Testis (tissue), 3 donors: Measurements from ENCODE around the gene SIN3B. TPM values are rescaled to one million over a fixed set of nuclear protein-coding genes. Genes with fewer than 3 reads are reported as not detected.

ENCODE experiments used
- DNase-seq: peaks from one replicate; pipeline ENCODE4 v3.0.0-alpha.2; 2019
- H3K27ac ChIP-seq, 2 donors: fragments of 200-600 bp; sonication (generic); one replicate each; pipeline ENCODE4 v1.5.1; 2019
- H3K27me3 ChIP-seq: fragments of 200-600 bp; sonication (generic); one replicate; pipeline ENCODE4 v1.5.1; 2019
- H3K36me3 ChIP-seq: fragments of 200-600 bp; sonication (generic); one replicate; pipeline ENCODE4 v1.5.1; 2017; ENCODE audit warnings: low read depth; ENCODE audit errors: missing control alignments
- H3K4me1 ChIP-seq: fragments of 200-600 bp; sonication (generic); one replicate; pipeline ENCODE4 v1.5.1; 2019
- H3K4me3 ChIP-seq, 2 donors: fragments of 200-600 bp; sonication (generic); one replicate each; pipeline ENCODE4 v1.5.1; 2017 to 2019
- H3K9me3 ChIP-seq: fragments of 200-600 bp; sonication (generic); one replicate; pipeline ENCODE4 v1.5.1; 2017
- POLR2A ChIP-seq: fragments of 450-650 bp; IDR thresholded peaks from one replicate; pipeline ENCODE4 v1.6.1; 2017; ENCODE audit warnings: antibody characterized with exemption, mild to moderate bottlenecking, moderate library complexity
- WGBS, 2 donors: methylation state at CpG; one replicate each; pipeline ENCODE4 v1.1.5; 2018; 5-methylcytosine and 5-hydroxymethylcytosine counted together
- intact Hi-C: fragments of 100-400 bp; cut with DNase I; formaldehyde crosslinking; loops from one replicate; pipeline ENCODE4 v1.15.1; 2023; ENCODE audit warnings: low total_unique reads
- polyA plus RNA-seq: library from polyadenylated mRNA; stranded (reverse); fragments of 350-450 nt; fragmentation: Illumina TruSeq; extraction: RNeasy Lipid Tissue Mini Kit (QIAGEN cat#74804); gene quantifications from one replicate; pipeline ENCODE4 v1.2.3, GENCODE V29; 2014; ENCODE audit warnings: low read depth, low replicate concordance; ENCODE audit not compliant: insufficient read depth
- total RNA-seq, 2 donors: library from RNA; depleted of rRNA; stranded (reverse); fragments of >200 nt; gene quantifications; one replicate each; pipeline ENCODE4 v1.2.3, GENCODE V29; 2016
- TF ChIP-seq, protein P1 (sequence below), 3 experiments: fragments of 450-650 bp in 2 of 3; fragments of 200-600 bp in 1 of 3; sonication (generic) in 1 of 3; IDR thresholded peaks; one replicate each; pipeline ENCODE4 v1.5.1; 2016 to 2019; ENCODE audit warnings: antibody characterized with exemption in 3 of 3, mild to moderate bottlenecking in 2 of 3, moderate library complexity in 1 of 3

Gene SIN3B
- total and polyA plus RNA-seq, 3 donors from 2014 or later: 70.6 to 283 (median 231) TPM

DNA sequence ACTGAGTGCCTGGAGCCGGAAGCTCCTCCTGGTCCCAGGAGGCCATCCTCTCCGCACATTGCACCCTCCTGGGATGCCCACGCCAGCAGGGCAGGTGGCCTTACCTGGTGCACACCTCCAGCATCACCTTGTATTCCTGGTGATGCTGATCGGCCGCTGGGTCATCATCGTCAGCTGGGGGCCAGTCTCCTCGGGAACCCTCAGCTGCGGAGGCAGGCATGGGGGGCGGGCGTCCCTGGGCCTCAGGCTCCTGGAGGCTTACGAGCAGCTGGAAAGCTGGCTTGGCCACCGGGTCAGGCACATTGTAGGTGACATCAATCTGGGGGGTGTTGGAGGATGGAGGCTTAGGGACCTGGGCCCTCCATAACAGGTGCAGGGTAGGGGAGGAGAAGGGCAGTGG is 73.3 kb downstream of the SIN3B start:
- no peak for TF ChIP-seq POLR2A
- TF ChIP-seq, protein P1, sequence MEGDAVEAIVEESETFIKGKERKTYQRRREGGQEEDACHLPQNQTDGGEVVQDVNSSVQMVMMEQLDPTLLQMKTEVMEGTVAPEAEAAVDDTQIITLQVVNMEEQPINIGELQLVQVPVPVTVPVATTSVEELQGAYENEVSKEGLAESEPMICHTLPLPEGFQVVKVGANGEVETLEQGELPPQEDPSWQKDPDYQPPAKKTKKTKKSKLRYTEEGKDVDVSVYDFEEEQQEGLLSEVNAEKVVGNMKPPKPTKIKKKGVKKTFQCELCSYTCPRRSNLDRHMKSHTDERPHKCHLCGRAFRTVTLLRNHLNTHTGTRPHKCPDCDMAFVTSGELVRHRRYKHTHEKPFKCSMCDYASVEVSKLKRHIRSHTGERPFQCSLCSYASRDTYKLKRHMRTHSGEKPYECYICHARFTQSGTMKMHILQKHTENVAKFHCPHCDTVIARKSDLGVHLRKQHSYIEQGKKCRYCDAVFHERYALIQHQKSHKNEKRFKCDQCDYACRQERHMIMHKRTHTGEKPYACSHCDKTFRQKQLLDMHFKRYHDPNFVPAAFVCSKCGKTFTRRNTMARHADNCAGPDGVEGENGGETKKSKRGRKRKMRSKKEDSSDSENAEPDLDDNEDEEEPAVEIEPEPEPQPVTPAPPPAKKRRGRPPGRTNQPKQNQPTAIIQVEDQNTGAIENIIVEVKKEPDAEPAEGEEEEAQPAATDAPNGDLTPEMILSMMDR (IDR thresholded peaks at IDR 0.05): no peak
- H3K36me3 ChIP-seq: no peaks in the 10 kb centered on the region
- H3K9me3 ChIP-seq: no peaks in the 10 kb centered on the region
- 94 to 100% methylated on average over 5 to 12 of the region's 12 CpGs for WGBS, 2 donors
- intact Hi-C loops: no loop called here
- H3K4me1 ChIP-seq: no peaks in the 10 kb centered on the region
- H3K4me3 ChIP-seq: no peak overlapping the region
- no peaks in the 10 kb centered on the region for H3K27me3 ChIP-seq
- H3K27ac ChIP-seq: no peak overlapping the region
- DNase-seq: no peak

- intact Hi-C loops: no loop called here
- no peaks in the 10 kb centered on the region for H3K36me3 ChIP-seq
- 86 to 92% methylated on average over 4 to 7 of the region's 7 CpGs for WGBS, 2 donors
- no peaks in the 10 kb centered on the region for H3K9me3 ChIP-seq
- H3K27ac ChIP-seq: no peak overlapping the region
- DNase-seq: no peak
- H3K27me3 ChIP-seq: no peaks in the 10 kb centered on the region
- H3K4me3 ChIP-seq: no peak overlapping the region
- TF ChIP-seq POLR2A: no peak
- TF ChIP-seq, protein P1 (IDR thresholded peaks at IDR 0.05): no peak
- H3K4me1 ChIP-seq: no peaks in the 10 kb centered on the region
These were observed 74.1 kb downstream of the SIN3B start for GRCh38 chr19:16903347-16903746.

DNA sequence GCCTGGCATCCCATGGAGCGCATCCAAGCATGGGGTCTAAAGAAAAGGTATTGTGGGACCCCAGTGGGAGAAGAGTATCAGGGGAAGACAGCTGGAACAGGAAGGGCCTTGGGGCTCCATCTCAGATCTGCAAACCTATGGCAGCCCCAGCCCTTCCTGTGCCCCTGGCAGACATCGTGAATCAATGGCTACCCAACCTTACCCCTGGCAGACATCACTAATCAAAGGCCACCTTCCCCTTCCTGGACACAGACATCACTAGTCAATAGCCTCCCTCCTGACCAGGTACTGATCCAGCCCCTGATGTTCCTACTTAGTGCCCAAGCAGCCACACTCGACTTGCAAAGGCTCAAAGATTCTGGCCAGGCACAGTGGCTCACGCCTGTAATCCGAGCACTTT is 75.4 kb downstream of the SIN3B start:
- no peaks in the 10 kb centered on the region for H3K36me3 ChIP-seq
- no peaks in the 10 kb centered on the region for H3K4me1 ChIP-seq
- no peak for DNase-seq
- H3K9me3 ChIP-seq: no peaks in the 10 kb centered on the region
- 73 to 89% methylated on average over 5 of the region's 5 CpGs for WGBS, 2 donors
- no peaks in the 10 kb centered on the region for H3K27me3 ChIP-seq
- no peak overlapping the region for H3K4me3 ChIP-seq
- intact Hi-C loops: no loop called here
- no peak for TF ChIP-seq POLR2A
- TF ChIP-seq, protein P1 (IDR thresholded peaks at IDR 0.05): no peak
- no peak overlapping the region for H3K27ac ChIP-seq

- no peaks in the 10 kb centered on the region for H3K27me3 ChIP-seq
- no peak overlapping the region for H3K4me3 ChIP-seq
- no peak for DNase-seq
- intact Hi-C loops: no loop called here
- WGBS, 2 donors: 67 to 89% methylated on average over 7 to 12 of the region's 12 CpGs
- no peaks in the 10 kb centered on the region for H3K9me3 ChIP-seq
- H3K4me1 ChIP-seq: no peaks in the 10 kb centered on the region
- TF ChIP-seq POLR2A: no peak
- TF ChIP-seq, protein P1 (IDR thresholded peaks at IDR 0.05): no peak
- no peaks in the 10 kb centered on the region for H3K36me3 ChIP-seq
- no peak overlapping the region for H3K27ac ChIP-seq
These were observed 79.6 kb downstream of the SIN3B start for GRCh38 chr19:16908759-16909158.

DNA sequence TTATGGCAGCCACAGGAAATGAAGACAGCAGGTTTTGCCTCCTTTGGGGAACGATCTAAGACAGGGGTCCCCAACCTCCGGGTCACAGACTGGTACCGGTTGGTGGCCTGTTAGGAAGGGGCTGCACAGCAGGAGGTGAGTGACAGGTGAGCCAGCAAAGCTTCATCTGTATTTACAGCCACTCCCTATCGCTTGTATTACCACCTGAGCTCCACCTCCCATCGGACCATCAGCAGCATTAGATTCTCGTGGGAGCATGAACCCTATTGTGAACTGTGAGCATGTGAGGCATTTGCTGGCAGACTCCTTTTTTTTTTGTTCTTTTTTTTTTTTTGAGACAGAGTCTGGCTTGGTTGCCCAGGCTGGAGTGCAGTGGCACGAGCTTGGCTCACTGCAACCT is 81.8 kb downstream of the SIN3B start:
- H3K36me3 ChIP-seq: no peaks in the 10 kb centered on the region
- TF ChIP-seq POLR2A: no peak
- TF ChIP-seq, protein P1 (IDR thresholded peaks at IDR 0.05): no peak
- no peak overlapping the region for H3K4me3 ChIP-seq
- H3K9me3 ChIP-seq: no peaks in the 10 kb centered on the region
- intact Hi-C loops: no loop called here
- H3K27ac ChIP-seq: no peak overlapping the region
- whole genome bisulfite sequencing, 2 donors: 92 to 94% methylated on average over 7 of the region's 7 CpGs
- H3K27me3 ChIP-seq: no peaks in the 10 kb centered on the region
- no peaks in the 10 kb centered on the region for H3K4me1 ChIP-seq
- DNase-seq: no peak
